ENCODE data around the gene GLDN.

GLDN gene

DNA sequence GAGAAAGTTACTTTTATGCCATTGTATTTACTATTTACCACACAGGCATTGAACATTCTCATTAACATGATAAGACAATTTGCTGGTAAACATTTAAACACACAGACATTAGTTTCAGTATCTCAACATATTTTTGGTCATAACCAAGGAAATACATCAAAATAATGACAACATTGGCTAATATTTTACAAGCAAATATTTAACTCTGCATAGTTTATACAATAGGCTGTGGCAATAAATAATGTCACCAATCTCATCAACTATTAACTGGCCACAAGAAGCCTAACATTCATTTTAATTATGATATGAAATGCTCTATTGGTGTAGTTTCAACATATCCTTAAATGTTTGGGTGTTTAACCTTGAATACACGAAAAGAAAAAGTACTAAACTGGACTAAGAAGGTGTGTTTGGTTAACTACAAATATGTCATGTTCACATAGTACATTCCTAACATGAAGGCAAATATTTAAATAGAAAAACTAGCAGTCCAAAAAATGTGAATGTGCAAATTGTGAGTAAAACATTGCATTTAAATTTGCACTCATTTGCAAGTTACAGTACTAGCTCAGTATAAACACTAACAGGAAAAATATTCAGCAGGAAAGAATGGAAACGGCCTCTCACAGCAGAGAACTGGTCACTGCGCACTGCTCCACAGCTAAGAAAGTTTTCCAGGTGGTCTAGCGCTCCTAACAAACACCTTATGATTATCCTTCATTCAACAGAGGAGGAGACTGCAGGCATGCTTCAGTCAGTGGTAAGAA lies 106.6 kb downstream of the GLDN start:
- no peak for DNase-seq

DNA sequence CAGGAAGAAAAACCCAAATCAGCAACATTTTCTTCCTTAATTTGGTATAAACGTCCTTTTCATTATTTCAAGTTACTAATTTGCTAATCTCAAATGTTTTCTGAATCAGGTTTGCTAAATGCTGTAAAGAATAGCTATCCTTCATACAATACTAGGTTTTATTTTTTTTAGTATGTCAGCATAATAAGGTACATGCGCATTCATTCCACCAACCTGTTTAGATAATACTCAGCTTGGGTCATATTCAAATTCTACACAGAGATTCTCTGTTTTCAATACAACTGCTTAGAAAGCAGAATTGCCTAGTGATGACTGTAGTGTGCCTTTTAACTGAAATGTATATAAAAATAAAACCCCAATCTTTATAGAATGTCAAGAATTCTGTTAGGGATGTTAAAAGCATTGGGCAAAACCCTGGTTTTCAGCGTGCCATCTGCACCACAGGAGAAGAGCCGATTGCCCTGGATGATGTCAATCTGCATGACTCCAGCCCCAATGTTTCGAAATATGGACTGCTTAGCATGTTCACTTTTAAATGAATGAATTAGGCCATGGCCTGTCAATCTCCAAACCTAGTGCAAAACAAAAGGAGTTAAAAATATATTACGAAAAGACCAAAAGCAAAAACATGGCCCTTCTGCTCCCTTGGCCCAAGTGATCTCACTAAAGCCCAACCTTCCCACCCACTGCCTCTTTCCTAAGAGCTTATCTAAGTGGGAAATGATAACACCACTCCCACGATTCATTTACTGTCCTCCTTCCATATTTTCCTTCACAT lies 107.4 kb downstream of the GLDN start:
- no peak for DNase-seq

DNA sequence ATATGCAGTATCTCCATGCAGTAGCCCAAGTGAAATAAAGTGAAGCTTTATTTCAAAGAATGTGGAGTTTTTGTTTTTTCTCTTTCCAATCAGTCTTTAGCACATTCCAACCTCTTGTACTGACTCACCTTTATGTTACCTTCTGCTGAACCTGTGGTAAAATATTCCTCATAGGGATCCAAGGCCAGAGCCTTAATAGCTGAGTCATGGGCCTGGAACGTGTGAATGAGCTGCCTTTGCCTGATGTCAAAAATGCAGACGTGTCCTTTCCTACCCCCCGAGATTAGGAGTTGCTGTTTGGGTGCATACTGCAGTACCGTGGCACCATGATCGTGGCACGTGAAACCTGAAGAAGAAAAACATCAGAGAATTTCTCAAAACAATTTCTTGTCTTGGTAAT lies 108.5 kb downstream of the GLDN start:
- no peak for DNase-seq
